ENCODE measurements around the gene TMED5. TPM values are rescaled to one million over a fixed set of nuclear protein-coding genes. Genes with fewer than 3 reads are reported as not detected.

The TMED5 gene
- total and polyA plus RNA-seq, 2 of the 4 experiments (the other 2 are of a cell fraction) = 20.1 to 38.1 TPM

DNA sequence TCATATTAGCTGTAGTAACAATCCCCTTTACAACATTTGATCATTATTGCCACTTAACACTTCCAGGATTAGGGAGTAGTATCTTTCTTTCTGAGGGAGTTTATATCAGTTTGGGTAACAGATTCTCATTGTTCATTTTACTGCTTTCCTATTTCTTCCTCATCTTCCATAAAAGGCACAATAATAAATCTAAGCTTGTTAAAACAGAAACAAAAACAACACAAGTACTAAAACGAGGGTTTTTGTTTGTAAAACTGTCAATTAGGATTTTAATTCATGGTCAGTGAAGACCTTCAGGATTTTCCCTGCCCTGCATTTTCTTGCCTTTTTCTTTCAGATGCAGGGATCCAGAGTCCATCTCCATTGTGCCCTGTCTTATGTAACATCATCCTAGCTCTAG is 29.5 kb downstream of the TMED5 start:
- Histone ChIP-seq H2BK20ac (ENCODE audit: low read depth, low read length) (no peak overlapping the region), H2AK5ac (ENCODE audit: low read depth, low read length) (no peak overlapping the region), H3K23ac (ENCODE audit: low read depth, low read length) (no peak overlapping the region), H3K79me1 (ENCODE audit: low read depth in 1 of 2, low read length in 2 of 2) (peaks cover 17 to 35% of the 10 kb centered on the region in 2 experiments; a peak in 3 of 4 replicates), H3K4me2 (ENCODE audit: low read depth, low read length) (no peak overlapping the region), H3K36me3 (ENCODE audit: control insufficient read depth, insufficient read depth, low read length) (peaks cover 15% of the 10 kb centered on the region), H2BK15ac (ENCODE audit: low read depth, low read length) (no peak overlapping the region), H4K91ac (ENCODE audit: insufficient read depth, low read depth, low read length) (no peak overlapping the region), H4K5ac (ENCODE audit: low read depth, low read length) (no peak overlapping the region), H3K27me3 (ENCODE audit: control insufficient read depth, insufficient read depth, low read length) (no peaks in the 10 kb centered on the region), H2BK120ac (ENCODE audit: low read depth, low read length) (no peak overlapping the region), H2AK9ac (replicated peaks; ENCODE audit: low read depth, low read length, poor library complexity) (no peak overlapping the region), H2BK5ac (ENCODE audit: low read depth, low read length, poor library complexity, severe bottlenecking) (no peak overlapping the region), H4K20me1 (ENCODE audit: insufficient read depth, low read length) (no peaks in the 10 kb centered on the region; the same call in 1 of the 2 replicates), H3K4ac (ENCODE audit: low read depth, low read length) (no peak overlapping the region), H2AFZ (replicated peaks; ENCODE audit: low read length, poor library complexity) (no peak overlapping the region), H3K56ac (ENCODE audit: extremely low read depth, insufficient read depth, low read length) (no peak overlapping the region), H3K9ac (ENCODE audit: low read depth, low read length) (no peak overlapping the region), H3K14ac (replicated peaks; ENCODE audit: low read depth, low read length) (no peak overlapping the region), H4K8ac (ENCODE audit: low read depth in 2 of 2, low read length in 2 of 2) (no peak overlapping the region), H3K4me3 (ENCODE audit: insufficient read depth, low read depth, low read length) (no peak overlapping the region), H3K18ac (ENCODE audit: low read depth, low read length) (no peak overlapping the region), H3K9me1 (ENCODE audit: insufficient read depth, low read length) (peaks cover 6% of the 10 kb centered on the region; the same call in 1 of the 2 replicates), H3K9me3 (ENCODE audit: control insufficient read depth, insufficient read depth, low read length) (no peaks in the 10 kb centered on the region), H3K4me1 (ENCODE audit: control insufficient read depth, insufficient read depth, low read length) (no peaks in the 10 kb centered on the region), H3K27ac (ENCODE audit: insufficient read depth, low read length) (no peak overlapping the region)
- WGBS, 2 experiments (ENCODE audit: extremely low coverage in 2 of 2, insufficient read length in 1 of 2) = no CpG with 5 or more reads among the region's 1 CpG
- dilution Hi-C loops (cut with HindIII; ENCODE audit: low sequenced_read_pairs, unreplicated experiment) (no loop called here), in situ Hi-C loops (cut with MboI; ENCODE audit: low sequenced_read_pairs) (no loop called here), intact Hi-C loops (cut with micrococcal nuclease) (no loop called here)
- BruUV-seq (replicated peaks) = no TSS peak
- ATAC-seq (ENCODE audit: low read depth) (no peak), DNase-seq (no peak)
- ChIA-PET CTCF (no interaction called here), POLR2A (ENCODE audit: unreplicated experiment) (no interaction called here)
- no peak for TF ChIP-seq RCOR1 (IDR thresholded peaks at IDR 0.05; ENCODE audit: insufficient replicate concordance, low read length)
- no peak for TF ChIP-seq SMC3 (IDR thresholded peaks at IDR 0.05; ENCODE audit: low read depth, low read length)
- TF ChIP-seq FOS (IDR thresholded peaks at IDR 0.05; ENCODE audit: low read depth, low read length) = no peak
- no peak for TF ChIP-seq CEBPB (IDR thresholded peaks at IDR 0.05; ENCODE audit: low read depth, low read length)
- TF ChIP-seq NFE2L2 (IDR thresholded peaks at IDR 0.05; ENCODE audit: low read depth, low read length) = no peak

Measured in IMR-90 (cell line).